SK-N-SH treated with all-trans-retinoic acid at 6 μM for 48 hours (cell line): ENCODE data around the gene DNPH1.

ENCODE experiments used
- ATAC-seq: fragments of 200-7000 bp; cut with Tn5 transposase; 3 replicates; pipeline ENCODE4 v1.9.1; 2020; ENCODE audit warnings: mild to moderate bottlenecking, moderate library complexity
- BACH2 ChIP-seq: fragments of 250-450 bp; sonication (Bioruptor Pico); IDR thresholded peaks from 2 replicates; pipeline ENCODE4 v1.9.0; 2021; ENCODE audit warnings: mild to moderate bottlenecking, borderline replicate concordance
- CSDC2 ChIP-seq: fragments of 250-450 bp; sonication (Bioruptor Pico); IDR thresholded peaks from 2 replicates; pipeline ENCODE4 v1.5.0; 2020; ENCODE audit warnings: mild to moderate bottlenecking, moderate library complexity
- GLIS3 ChIP-seq: fragments of 250-450 bp; sonication (Bioruptor Pico); IDR thresholded peaks from 2 replicates; pipeline ENCODE4 v1.5.0; 2020; ENCODE audit warnings: mild to moderate bottlenecking, moderate library complexity
- ISL1 ChIP-seq: fragments of 250-450 bp; sonication (Bioruptor Pico); IDR thresholded peaks from 2 replicates; pipeline ENCODE4 v2.1.2; 2022; ENCODE audit warnings: mild to moderate bottlenecking, moderate library complexity
- OSR1 ChIP-seq: fragments of 250-450 bp; sonication (Bioruptor Pico); IDR thresholded peaks from 2 replicates; pipeline ENCODE4 v1.8.0; 2022; ENCODE audit warnings: moderate library complexity, mild to moderate bottlenecking, inconsistent platforms
- PPARA ChIP-seq: fragments of 250-450 bp; sonication (Bioruptor Pico); IDR thresholded peaks from 2 replicates; pipeline ENCODE4 v1.5.0; 2020; ENCODE audit warnings: mild to moderate bottlenecking, borderline replicate concordance
- SNAI2 ChIP-seq: fragments of 250-450 bp; sonication (Bioruptor Pico); IDR thresholded peaks from 2 replicates; pipeline ENCODE4 v1.5.0; 2020; ENCODE audit warnings: mild to moderate bottlenecking, moderate library complexity
- TCF4 ChIP-seq: fragments of 250-450 bp; sonication (Bioruptor Pico); IDR thresholded peaks from 2 replicates; pipeline ENCODE4 v1.8.0; 2021; ENCODE audit warnings: mild to moderate bottlenecking, moderate library complexity, borderline replicate concordance
- ZC3H10 ChIP-seq: fragments of 250-450 bp; sonication (Bioruptor Pico); IDR thresholded peaks from 2 replicates; pipeline ENCODE4 v1.5.1; 2021; ENCODE audit warnings: mild to moderate bottlenecking, moderate library complexity
- ZFP3 ChIP-seq: fragments of 250-450 bp; sonication (Bioruptor Pico); IDR thresholded peaks from 2 replicates; pipeline ENCODE4 v1.5.0; 2020; ENCODE audit warnings: mild to moderate bottlenecking, moderate library complexity
- ZFP30 ChIP-seq: fragments of 450-650 bp; formaldehyde crosslinking; IDR thresholded peaks from 2 replicates; pipeline ENCODE4 v1.5.0; 2022; ENCODE audit warnings: mild to moderate bottlenecking, moderate library complexity
- ZNF70 ChIP-seq: fragments of 450-650 bp; formaldehyde crosslinking; IDR thresholded peaks from 2 replicates; pipeline ENCODE4 v1.5.0; 2020; ENCODE audit warnings: mild to moderate bottlenecking, moderate library complexity
- ZNF8 ChIP-seq: fragments of 450-650 bp; formaldehyde crosslinking; IDR thresholded peaks from 2 replicates; pipeline ENCODE4 v1.5.0; 2020; ENCODE audit warnings: mild to moderate bottlenecking, moderate library complexity
- TF ChIP-seq, protein P1 (sequence below): fragments of 250-450 bp; sonication (Bioruptor Pico); IDR thresholded peaks from 2 replicates; pipeline ENCODE4 v1.5.1; 2020; ENCODE audit warnings: low read depth, mild to moderate bottlenecking, moderate library complexity
- TF ChIP-seq, protein P2 (sequence below): fragments of 250-450 bp; sonication (Bioruptor Pico); IDR thresholded peaks from 2 replicates; pipeline ENCODE4 v1.5.0; 2020; ENCODE audit warnings: mild to moderate bottlenecking, moderate library complexity
- TF ChIP-seq, protein P3 (sequence below): fragments of 250-450 bp; sonication (Bioruptor Pico); IDR thresholded peaks from 2 replicates; pipeline ENCODE4 v1.8.0; 2021; ENCODE audit warnings: low read depth, mild to moderate bottlenecking, moderate library complexity, borderline replicate concordance
- TF ChIP-seq, protein P4 (sequence below): fragments of 250-450 bp; sonication (Bioruptor Pico); IDR thresholded peaks from 2 replicates; pipeline ENCODE4 v1.8.0; 2020; ENCODE audit warnings: mild to moderate bottlenecking, moderate library complexity, borderline replicate concordance

Gene DNPH1

DNA sequence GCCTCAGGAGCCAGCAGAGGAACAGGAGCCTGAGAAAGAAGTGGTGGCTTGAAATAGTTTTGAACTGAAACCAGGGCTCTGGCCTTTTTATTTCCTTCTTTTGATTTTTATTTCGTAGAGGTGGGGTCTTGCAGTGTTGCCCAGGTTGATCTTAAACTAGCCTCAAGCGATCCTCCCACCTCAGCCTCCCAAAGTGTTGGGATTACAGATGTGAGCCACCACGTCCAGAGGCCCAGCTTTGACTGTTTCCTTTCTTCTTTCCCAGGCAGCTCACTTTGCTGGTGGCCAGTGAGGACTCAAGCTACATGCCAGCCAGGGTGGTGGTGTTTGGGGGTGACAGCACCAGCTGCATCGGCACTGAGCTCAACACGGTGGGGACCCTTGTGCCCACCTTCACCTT is 26.8 kb downstream of the DNPH1 start:
- TF ChIP-seq TCF4 (CRISPR knock-in tag): no peak
- no peak for ATAC-seq

DNA sequence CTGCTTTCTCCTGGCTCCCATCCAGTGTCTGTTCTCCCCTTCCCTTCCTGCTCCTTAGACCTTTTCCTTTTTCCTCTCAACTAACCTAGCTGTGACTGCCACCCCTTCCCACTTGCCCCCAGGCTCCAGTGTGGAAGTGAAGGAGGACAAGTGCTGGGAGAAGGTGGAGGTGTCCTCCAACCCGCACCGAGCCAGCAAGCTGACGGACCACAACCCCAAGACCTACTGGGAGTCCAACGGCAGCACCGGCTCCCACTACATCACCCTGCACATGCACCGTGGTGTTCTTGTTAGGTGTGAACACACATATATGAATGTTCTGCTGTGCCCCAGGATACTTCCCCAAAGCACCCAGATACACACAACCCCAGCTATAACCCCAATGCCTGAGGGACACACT is 28.7 kb downstream of the DNPH1 start:
- no peak for TF ChIP-seq ZC3H10 (CRISPR knock-in tag)
- TF ChIP-seq, protein P1, sequence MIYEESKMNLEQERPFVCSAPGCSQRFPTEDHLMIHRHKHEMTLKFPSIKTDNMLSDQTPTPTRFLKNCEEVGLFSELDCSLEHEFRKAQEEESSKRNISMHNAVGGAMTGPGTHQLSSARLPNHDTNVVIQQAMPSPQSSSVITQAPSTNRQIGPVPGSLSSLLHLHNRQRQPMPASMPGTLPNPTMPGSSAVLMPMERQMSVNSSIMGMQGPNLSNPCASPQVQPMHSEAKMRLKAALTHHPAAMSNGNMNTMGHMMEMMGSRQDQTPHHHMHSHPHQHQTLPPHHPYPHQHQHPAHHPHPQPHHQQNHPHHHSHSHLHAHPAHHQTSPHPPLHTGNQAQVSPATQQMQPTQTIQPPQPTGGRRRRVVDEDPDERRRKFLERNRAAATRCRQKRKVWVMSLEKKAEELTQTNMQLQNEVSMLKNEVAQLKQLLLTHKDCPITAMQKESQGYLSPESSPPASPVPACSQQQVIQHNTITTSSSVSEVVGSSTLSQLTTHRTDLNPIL (CRISPR knock-in tag): no peak
- no peak for TF ChIP-seq GLIS3 (CRISPR knock-in tag)
- TF ChIP-seq ZFP3 (CRISPR knock-in tag): no peak
- TF ChIP-seq, protein P2, sequence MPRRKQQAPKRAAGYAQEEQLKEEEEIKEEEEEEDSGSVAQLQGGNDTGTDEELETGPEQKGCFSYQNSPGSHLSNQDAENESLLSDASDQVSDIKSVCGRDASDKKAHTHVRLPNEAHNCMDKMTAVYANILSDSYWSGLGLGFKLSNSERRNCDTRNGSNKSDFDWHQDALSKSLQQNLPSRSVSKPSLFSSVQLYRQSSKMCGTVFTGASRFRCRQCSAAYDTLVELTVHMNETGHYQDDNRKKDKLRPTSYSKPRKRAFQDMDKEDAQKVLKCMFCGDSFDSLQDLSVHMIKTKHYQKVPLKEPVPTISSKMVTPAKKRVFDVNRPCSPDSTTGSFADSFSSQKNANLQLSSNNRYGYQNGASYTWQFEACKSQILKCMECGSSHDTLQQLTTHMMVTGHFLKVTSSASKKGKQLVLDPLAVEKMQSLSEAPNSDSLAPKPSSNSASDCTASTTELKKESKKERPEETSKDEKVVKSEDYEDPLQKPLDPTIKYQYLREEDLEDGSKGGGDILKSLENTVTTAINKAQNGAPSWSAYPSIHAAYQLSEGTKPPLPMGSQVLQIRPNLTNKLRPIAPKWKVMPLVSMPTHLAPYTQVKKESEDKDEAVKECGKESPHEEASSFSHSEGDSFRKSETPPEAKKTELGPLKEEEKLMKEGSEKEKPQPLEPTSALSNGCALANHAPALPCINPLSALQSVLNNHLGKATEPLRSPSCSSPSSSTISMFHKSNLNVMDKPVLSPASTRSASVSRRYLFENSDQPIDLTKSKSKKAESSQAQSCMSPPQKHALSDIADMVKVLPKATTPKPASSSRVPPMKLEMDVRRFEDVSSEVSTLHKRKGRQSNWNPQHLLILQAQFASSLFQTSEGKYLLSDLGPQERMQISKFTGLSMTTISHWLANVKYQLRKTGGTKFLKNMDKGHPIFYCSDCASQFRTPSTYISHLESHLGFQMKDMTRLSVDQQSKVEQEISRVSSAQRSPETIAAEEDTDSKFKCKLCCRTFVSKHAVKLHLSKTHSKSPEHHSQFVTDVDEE (CRISPR knock-in tag): no peak
- no peak for TF ChIP-seq TCF4 (CRISPR knock-in tag)
- TF ChIP-seq PPARA: no peak
- no peak for TF ChIP-seq ZNF70 (CRISPR knock-in tag)
- ATAC-seq: no peak

DNA sequence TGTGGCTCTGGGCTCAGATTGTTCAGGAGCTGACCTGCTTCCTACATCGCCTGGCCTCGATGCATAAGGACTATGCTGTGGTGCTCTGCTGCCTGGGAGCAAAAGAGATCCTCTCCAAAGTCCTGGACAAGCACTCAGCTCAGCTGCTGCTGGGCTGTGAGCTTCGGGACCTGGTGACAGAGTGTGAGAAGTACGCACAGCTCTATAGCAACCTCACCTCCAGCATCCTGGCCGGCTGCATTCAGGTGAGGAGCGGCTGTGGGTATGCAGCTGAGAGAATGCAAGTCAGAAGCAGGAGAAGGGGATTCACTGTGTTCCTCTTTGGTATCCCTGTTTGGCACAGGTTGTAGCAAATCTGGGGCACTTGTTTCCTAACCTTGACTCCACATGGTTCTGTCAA is 29.4 kb downstream of the DNPH1 start:
- no peak for TF ChIP-seq BACH2 (CRISPR knock-in tag)
- TF ChIP-seq, protein P1 (CRISPR knock-in tag): no peak
- TF ChIP-seq ZNF8: no peak
- TF ChIP-seq CSDC2 (CRISPR knock-in tag): no peak
- TF ChIP-seq ZFP30 (CRISPR knock-in tag): no peak
- TF ChIP-seq, protein P3, sequence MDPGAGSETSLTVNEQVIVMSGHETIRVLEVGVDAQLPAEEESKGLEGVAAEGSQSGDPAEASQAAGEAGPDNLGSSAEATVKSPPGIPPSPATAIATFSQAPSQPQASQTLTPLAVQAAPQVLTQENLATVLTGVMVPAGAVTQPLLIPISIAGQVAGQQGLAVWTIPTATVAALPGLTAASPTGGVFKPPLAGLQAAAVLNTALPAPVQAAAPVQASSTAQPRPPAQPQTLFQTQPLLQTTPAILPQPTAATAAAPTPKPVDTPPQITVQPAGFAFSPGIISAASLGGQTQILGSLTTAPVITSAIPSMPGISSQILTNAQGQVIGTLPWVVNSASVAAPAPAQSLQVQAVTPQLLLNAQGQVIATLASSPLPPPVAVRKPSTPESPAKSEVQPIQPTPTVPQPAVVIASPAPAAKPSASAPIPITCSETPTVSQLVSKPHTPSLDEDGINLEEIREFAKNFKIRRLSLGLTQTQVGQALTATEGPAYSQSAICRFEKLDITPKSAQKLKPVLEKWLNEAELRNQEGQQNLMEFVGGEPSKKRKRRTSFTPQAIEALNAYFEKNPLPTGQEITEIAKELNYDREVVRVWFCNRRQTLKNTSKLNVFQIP (CRISPR knock-in tag): no peak
- ATAC-seq: no peak

DNA sequence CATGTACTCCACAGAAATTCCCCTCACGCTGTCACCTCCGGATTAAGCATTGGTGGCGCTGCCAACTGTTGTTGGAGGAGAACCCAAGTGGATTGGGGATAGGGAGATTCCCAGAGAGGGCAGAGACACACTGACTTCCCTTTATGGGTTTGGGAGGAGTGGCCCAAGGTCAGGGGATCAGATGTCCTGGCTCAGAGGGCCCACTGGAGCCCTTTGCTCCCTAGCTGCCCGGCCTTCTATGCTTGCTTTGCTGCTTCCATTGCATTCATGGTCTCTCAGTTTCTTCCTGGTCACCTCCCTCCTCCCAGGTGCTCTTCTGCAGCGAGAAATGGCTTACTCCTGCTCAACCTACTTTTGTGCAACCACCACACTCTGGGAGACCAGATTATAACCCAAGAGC is 32.9 kb downstream of the DNPH1 start:
- no peak for TF ChIP-seq ISL1
- TF ChIP-seq, protein P2 (CRISPR knock-in tag): no peak
- TF ChIP-seq, protein P3 (CRISPR knock-in tag): no peak
- ATAC-seq: no peak

DNA sequence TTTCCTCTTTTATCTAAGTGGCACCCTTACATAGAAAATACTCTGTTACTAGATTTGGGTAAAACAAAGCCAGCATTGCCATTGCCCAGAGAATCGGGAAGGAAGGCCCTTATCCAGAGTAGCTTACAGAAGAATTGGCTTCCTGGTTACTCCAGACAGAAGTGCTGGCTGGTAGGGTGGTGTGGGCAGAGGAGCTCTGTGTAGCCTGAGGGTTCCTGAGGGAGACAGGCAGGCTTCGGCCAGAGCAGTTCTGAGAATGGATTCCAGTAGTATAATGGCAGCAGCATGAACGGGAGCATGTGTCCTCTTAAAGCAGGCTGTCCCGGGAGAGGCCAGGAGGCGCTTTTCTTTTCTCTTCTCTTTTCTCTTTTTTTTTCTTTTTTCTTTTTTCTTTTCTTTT is 35.4 kb downstream of the DNPH1 start:
- TF ChIP-seq ZC3H10 (CRISPR knock-in tag) (no peak), ZFP3 (CRISPR knock-in tag) (no peak), OSR1 (CRISPR knock-in tag) (no peak), SNAI2 (CRISPR knock-in tag) (no peak)
- TF ChIP-seq, protein P4, sequence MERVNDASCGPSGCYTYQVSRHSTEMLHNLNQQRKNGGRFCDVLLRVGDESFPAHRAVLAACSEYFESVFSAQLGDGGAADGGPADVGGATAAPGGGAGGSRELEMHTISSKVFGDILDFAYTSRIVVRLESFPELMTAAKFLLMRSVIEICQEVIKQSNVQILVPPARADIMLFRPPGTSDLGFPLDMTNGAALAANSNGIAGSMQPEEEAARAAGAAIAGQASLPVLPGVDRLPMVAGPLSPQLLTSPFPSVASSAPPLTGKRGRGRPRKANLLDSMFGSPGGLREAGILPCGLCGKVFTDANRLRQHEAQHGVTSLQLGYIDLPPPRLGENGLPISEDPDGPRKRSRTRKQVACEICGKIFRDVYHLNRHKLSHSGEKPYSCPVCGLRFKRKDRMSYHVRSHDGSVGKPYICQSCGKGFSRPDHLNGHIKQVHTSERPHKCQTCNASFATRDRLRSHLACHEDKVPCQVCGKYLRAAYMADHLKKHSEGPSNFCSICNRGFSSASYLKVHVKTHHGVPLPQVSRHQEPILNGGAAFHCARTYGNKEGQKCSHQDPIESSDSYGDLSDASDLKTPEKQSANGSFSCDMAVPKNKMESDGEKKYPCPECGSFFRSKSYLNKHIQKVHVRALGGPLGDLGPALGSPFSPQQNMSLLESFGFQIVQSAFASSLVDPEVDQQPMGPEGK (CRISPR knock-in tag): no peak

More for the DNA sequence above, 35.4 kb downstream of the DNPH1 start:
- ATAC-seq: no peak
